SJCRH30 (cell line): ENCODE results near the gene ZNF423. TPM values are rescaled to one million over a fixed set of nuclear protein-coding genes. Genes with fewer than 3 reads are reported as not detected.

Experiments
- DNase-seq, 2 experiments: peaks; one replicate each; pipeline ENCODE4 v3.0.0-alpha.2; 2015 to 2020
- H3K27ac ChIP-seq: fragments of 250-450 bp; sonication (Bioruptor Pico); 2 replicates; pipeline ENCODE4 v1.5.1; 2020; ENCODE audit warnings: mild to moderate bottlenecking, moderate library complexity
- H3K27me3 ChIP-seq: fragments of 250-450 bp; sonication (Bioruptor Pico); 2 replicates; pipeline ENCODE4 v1.5.1; 2020; ENCODE audit warnings: mild to moderate bottlenecking, moderate library complexity
- H3K36me3 ChIP-seq: fragments of 250-450 bp; sonication (Bioruptor Pico); 2 replicates; pipeline ENCODE4 v1.5.1; 2020; ENCODE audit warnings: mild to moderate bottlenecking, moderate library complexity
- H3K4me1 ChIP-seq: fragments of 250-450 bp; sonication (Bioruptor Pico); 2 replicates; pipeline ENCODE4 v1.5.1; 2020; ENCODE audit warnings: mild to moderate bottlenecking, moderate library complexity
- H3K4me3 ChIP-seq: fragments of 250-450 bp; sonication (Bioruptor Pico); 2 replicates; pipeline ENCODE4 v1.5.1; 2020; ENCODE audit warnings: mild to moderate bottlenecking, moderate library complexity
- H3K9me3 ChIP-seq: fragments of 250-450 bp; sonication (Bioruptor Pico); replicated peaks from 2 replicates; pipeline ENCODE4 v1.5.1; 2020; ENCODE audit warnings: mild to moderate bottlenecking, moderate library complexity
- total RNA-seq: library from RNA; depleted of rRNA; stranded (reverse); fragments of >200 nt; shearing (Covaris generic); gene quantifications from 2 replicates; pipeline ENCODE4 v1.2.3, GENCODE V29; 2014; rRNA removed

The ZNF423 gene
- total RNA-seq, 1 experiment from 2014 or later, result 7.9 TPM

DNA sequence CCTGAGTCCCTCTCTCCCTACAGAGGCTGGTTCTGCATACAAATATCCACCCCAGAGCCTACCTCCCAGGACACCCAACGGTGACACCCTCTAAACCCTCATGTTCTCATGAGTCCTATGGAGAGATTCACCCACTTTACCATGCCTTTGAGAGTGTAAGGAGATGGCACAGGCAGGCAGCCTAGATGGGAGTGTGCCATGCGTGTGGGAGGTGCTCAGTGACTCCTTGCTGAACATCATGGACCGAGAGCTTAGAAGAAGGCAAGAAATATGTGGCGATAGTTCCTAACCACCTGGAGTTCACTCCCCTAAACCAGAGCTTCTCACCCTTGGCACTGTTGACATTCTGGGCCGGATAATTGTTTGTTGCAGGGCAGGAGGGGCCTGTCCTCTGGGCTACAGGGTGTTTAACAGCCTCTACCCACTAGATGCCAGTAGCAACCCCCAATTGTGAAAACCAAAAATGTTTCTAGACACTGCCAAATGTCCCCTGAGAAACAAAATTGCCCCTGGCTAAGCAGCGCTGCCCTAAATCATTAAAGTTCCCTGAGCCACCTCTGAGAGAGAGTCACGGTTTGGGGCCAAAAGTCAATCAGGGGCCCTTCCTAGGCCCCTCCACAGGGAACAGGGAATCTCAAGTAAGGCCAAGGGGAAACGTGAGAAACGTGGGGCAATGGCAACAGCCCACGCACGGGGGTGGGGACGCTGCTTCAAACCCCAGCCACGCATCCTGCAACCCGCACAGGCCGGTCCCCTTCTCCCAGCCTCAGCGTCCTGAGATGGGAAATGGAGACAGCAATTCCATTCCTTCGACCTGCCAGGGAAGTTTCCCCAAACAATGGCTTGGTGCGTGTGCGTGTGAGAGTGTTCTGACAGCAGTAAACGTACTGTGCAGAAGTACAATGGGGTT, 415.5 kb downstream of the ZNF423 start:
- Histone ChIP-seq H3K27me3 (peaks cover 30% of the 10 kb centered on the region), H3K27ac (no peak overlapping the region)

DNA sequence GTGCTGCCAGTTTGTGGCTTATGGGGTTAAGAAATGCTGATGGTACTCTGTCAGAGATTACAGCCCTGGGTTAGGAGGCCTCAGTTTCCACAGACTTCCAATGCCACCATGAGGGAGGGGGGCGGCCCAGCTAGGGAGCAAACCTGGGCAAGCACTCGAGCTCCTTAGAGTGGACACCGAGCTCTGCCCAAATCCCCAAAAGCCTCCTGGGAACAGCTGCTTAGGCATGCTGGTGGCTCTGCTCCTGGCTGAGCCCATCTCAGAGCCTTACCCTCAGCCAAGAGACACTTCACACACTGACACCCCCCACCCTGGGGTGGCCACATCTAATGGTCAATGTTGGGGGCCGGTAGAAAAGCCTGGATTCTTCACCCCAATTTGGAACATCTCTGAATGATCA, 416.2 kb downstream of the ZNF423 start:
- DNase-seq, result no peak
- Histone ChIP-seq H3K4me1 (no peaks in the 10 kb centered on the region), H3K36me3 (no peaks in the 10 kb centered on the region), H3K27ac (no peak overlapping the region), H3K27me3 (peaks cover 30% of the 10 kb centered on the region), H3K4me3 (no peak overlapping the region), H3K9me3 (no peaks in the 10 kb centered on the region)

More for the DNA sequence above, 415.5 kb downstream of the ZNF423 start:
- H3K4me1 ChIP-seq, result no peaks in the 10 kb centered on the region
- peak in 1 of 2 experiments; percentile 11 for DNase-seq
- H3K36me3 ChIP-seq, result no peaks in the 10 kb centered on the region
- no peak overlapping the region for H3K4me3 ChIP-seq
- no peaks in the 10 kb centered on the region for H3K9me3 ChIP-seq

DNA sequence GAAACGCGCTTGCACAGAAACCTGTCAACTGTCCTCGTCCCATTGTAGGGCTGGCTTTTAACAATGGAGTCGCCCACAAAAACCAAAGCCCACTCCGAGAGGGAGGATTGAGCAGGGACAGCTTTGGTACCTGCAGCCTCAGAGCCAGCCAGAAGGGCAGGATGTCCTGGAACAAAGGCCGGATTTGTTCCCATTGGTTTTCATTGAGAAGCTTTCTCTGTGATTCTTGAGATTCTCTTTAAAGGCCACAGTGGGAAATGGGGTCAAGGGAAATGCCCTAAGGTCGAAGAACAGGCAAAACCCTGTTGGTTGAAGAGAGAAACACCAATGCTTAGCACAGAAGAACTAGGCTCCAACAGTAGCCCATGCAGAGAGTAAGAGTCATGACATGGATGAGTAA, 416.9 kb downstream of the ZNF423 start:
- H3K27me3 ChIP-seq, result peaks cover 30% of the 10 kb centered on the region
- no peaks in the 10 kb centered on the region for H3K4me1 ChIP-seq
- H3K36me3 ChIP-seq, result no peaks in the 10 kb centered on the region
- DNase-seq, result no peak
- H3K4me3 ChIP-seq, result no peak overlapping the region
- no peak overlapping the region for H3K27ac ChIP-seq
- no peaks in the 10 kb centered on the region for H3K9me3 ChIP-seq

Other genes starting within 250 kb of the ZNF423 start
- 22.1 and 22.3 TPM in 2 replicates for gene CNEP1R1, start 169.1 kb upstream of the ZNF423 start, total RNA-seq
- gene HEATR3, start 209.9 kb upstream of the ZNF423 start, total RNA-seq, result 23.1 and 23.4 TPM in 2 replicates